MCF 10A (cell line): Measurements from ENCODE around the gene ANAPC1. TPM values are rescaled to one million over a fixed set of nuclear protein-coding genes. Genes with fewer than 3 reads are reported as not detected.
"Not testable (repeated sequence)": the region's sequence is repeated elsewhere in the genome, so short reads cannot be mapped to it uniquely, and the experiment has no call there.

Experiments
- BruUV-seq: library from RNA; stranded (reverse); fragments of 400-500 nt; replicated peaks from 2 replicates; lab custom pipeline; 2021; lab: Mats Ljungman, UMichigan
- CTCF ChIA-PET: fragments of 300-600 bp; sonication (Branson Sonifier 250); formaldehyde crosslinking; extraction: SDS; loops from one replicate; lab custom pipeline; 2021; ENCODE audit warnings: antibody characterized with exemption, inconsistent platforms; lab: Yijun Ruan, JAX
- POLR2A ChIA-PET: fragments of 300-600, 350-650 bp; sonication (Branson Sonifier 250); formaldehyde crosslinking; extraction: SDS; loops from one replicate; lab custom pipeline; 2020; ENCODE audit warnings: antibody characterized with exemption, inconsistent platforms; lab: Yijun Ruan, JAX
- DNase-seq: peaks from one replicate; pipeline ENCODE4 v3.0.0-alpha.2; 2018; ENCODE audit not compliant: unreplicated experiment
- H3K27ac Mint-ChIP-seq: one replicate; pipeline ENCODE4 v1.8.0; 2022; ENCODE audit warnings: mild to moderate bottlenecking, low read depth, mixed read lengths; ENCODE audit not compliant: unreplicated experiment
- H3K27me3 Mint-ChIP-seq: one replicate; pipeline ENCODE4 v1.8.0; 2022; ENCODE audit warnings: mixed read lengths; ENCODE audit not compliant: insufficient read depth, unreplicated experiment
- H3K36me3 Mint-ChIP-seq: one replicate; pipeline ENCODE4 v1.8.0; 2022; ENCODE audit warnings: mild to moderate bottlenecking, moderate library complexity, mixed read lengths; ENCODE audit not compliant: insufficient read depth, unreplicated experiment
- H3K4me1 Mint-ChIP-seq: one replicate; pipeline ENCODE4 v1.8.0; 2022; ENCODE audit warnings: mixed read lengths; ENCODE audit not compliant: insufficient read depth, unreplicated experiment
- H3K4me3 Mint-ChIP-seq: one replicate; pipeline ENCODE4 v1.8.0; 2022; ENCODE audit warnings: mild to moderate bottlenecking, moderate library complexity, mixed read lengths; ENCODE audit not compliant: unreplicated experiment
- H3K9me3 Mint-ChIP-seq: one replicate; pipeline ENCODE4 v1.8.0; 2022; ENCODE audit warnings: mixed read lengths; ENCODE audit not compliant: unreplicated experiment
- CTCF ChIP-seq: fragments of 200-600 bp; IDR thresholded peaks from one replicate; pipeline ENCODE4 v1.8.0; 2022; ENCODE audit warnings: antibody characterized with exemption, mild to moderate bottlenecking; ENCODE audit not compliant: unreplicated experiment
- intact Hi-C: fragments of 100-400 bp; cut with micrococcal nuclease; formaldehyde crosslinking; loops from 2 replicates; pipeline ENCODE4 v1.14.1; 2022
- total RNA-seq: library from RNA; stranded (reverse); gene quantifications from 2 replicates; pipeline ENCODE4 v1.2.3, GENCODE V29; 2022

The ANAPC1 gene
- total RNA-seq, 1 experiment from 2014 or later, result 66.1 TPM

GRCh38 chr2:111750641-111751040 is 133.4 kb downstream of the ANAPC1 start:
- H3K9me3 Mint-ChIP-seq, intact Hi-C loops, H3K36me3 Mint-ChIP-seq, H3K4me1 Mint-ChIP-seq, POLR2A ChIA-PET, H3K27ac Mint-ChIP-seq, CTCF ChIA-PET, H3K4me3 Mint-ChIP-seq, BruUV-seq, H3K27me3 Mint-ChIP-seq, DNase-seq: not testable (repeated sequence)

GRCh38 chr2:111748429-111748828 is 135.6 kb downstream of the ANAPC1 start:
- POLR2A ChIA-PET, CTCF ChIA-PET, H3K27me3 Mint-ChIP-seq, H3K36me3 Mint-ChIP-seq, intact Hi-C loops, BruUV-seq, H3K4me1 Mint-ChIP-seq, DNase-seq, H3K9me3 Mint-ChIP-seq, H3K4me3 Mint-ChIP-seq, H3K27ac Mint-ChIP-seq: not testable (repeated sequence)

GRCh38 chr2:111747410-111748115 is 136.4 kb downstream of the ANAPC1 start:
- H3K27me3 Mint-ChIP-seq, intact Hi-C loops, H3K36me3 Mint-ChIP-seq, H3K27ac Mint-ChIP-seq, POLR2A ChIA-PET, DNase-seq, CTCF ChIA-PET, H3K9me3 Mint-ChIP-seq, H3K4me1 Mint-ChIP-seq, BruUV-seq, H3K4me3 Mint-ChIP-seq: not testable (repeated sequence)
- peak; percentile 56 for TF ChIP-seq CTCF

GRCh38 chr2:111744751-111745150 is 139.2 kb downstream of the ANAPC1 start:
- peaks cover 12% of the 10 kb centered on the region for H3K27me3 Mint-ChIP-seq
- H3K36me3 Mint-ChIP-seq, intact Hi-C loops, BruUV-seq, DNase-seq, CTCF ChIA-PET, H3K4me3 Mint-ChIP-seq, H3K9me3 Mint-ChIP-seq, H3K4me1 Mint-ChIP-seq, H3K27ac Mint-ChIP-seq: not testable (repeated sequence)
- POLR2A ChIA-PET, result interaction anchor here (0.9 kb wide), 1 partner anchor 623 kb away, joined by 3 read pairs; no protein-coding TSS in a partner anchor

GRCh38 chr2:111741517-111741916 is 142.5 kb downstream of the ANAPC1 start:
- H3K4me3 Mint-ChIP-seq, CTCF ChIA-PET, BruUV-seq, H3K9me3 Mint-ChIP-seq, H3K36me3 Mint-ChIP-seq, H3K27ac Mint-ChIP-seq, POLR2A ChIA-PET, DNase-seq, H3K4me1 Mint-ChIP-seq, intact Hi-C loops: not testable (repeated sequence)
- peaks cover 12% of the 10 kb centered on the region for H3K27me3 Mint-ChIP-seq
